K562 (cell line): ENCODE measurements around the gene MRPL40. TPM values are rescaled to one million over a fixed set of nuclear protein-coding genes. Genes with fewer than 3 reads are reported as not detected.

Experiments used
- CTCF ChIP-seq, 3 experiments: IDR thresholded peaks in 2 of 3; conservative IDR thresholded peaks in 1 of 3; 2 replicates each; pipeline ENCODE4 v1.5.1; 2011 to 2012; ENCODE audit warnings: low read length in 3 of 3, mild to moderate bottlenecking in 3 of 3, control low read depth in 2 of 3, improper control_type of control experiment in 1 of 3, inconsistent platforms in 1 of 3, low read depth in 1 of 3, mixed read lengths in 1 of 3, moderate library complexity in 1 of 3; ENCODE audit not compliant: insufficient read depth in 2 of 3
- ELK1 ChIP-seq: sonication (generic); formaldehyde crosslinking; IDR thresholded peaks from 2 replicates; pipeline ENCODE4 v1.8.1; 2022; ENCODE audit warnings: missing genetic modification reagents
- MLX ChIP-seq, 2 experiments: fragments of 450-650 bp in 1 of 2; sonication (generic) in 1 of 2; formaldehyde crosslinking; conservative IDR thresholded peaks; 2 replicates each; pipeline versions ENCODE4 v1.4.0 to v1.8.1; 2020 to 2022; ENCODE audit warnings: mild to moderate bottlenecking in 1 of 2, missing genetic modification reagents in 1 of 2
- MYNN ChIP-seq, 2 experiments: sonication (generic); formaldehyde crosslinking in 1 of 2; IDR thresholded peaks; 2 replicates each; pipeline versions ENCODE4 v1.5.0 to v1.6.1; 2016 to 2020; ENCODE audit warnings: antibody characterized with exemption in 1 of 2, missing genetic modification reagents in 1 of 2
- NR2C1 ChIP-seq, 2 experiments: fragments of 450-650 bp; IDR thresholded peaks; 2 replicates each; pipeline ENCODE4 v1.6.1; 2017; ENCODE audit warnings: mild to moderate bottlenecking in 2 of 2, antibody characterized with exemption in 1 of 2, inconsistent platforms in 1 of 2, missing compliant biosample characterization in 1 of 2, missing genetic modification characterization in 1 of 2
- POLR2B ChIP-seq: fragments of 450-650 bp; IDR thresholded peaks from 2 replicates; pipeline ENCODE4 v1.6.1; 2018; ENCODE audit warnings: low read depth; ENCODE audit not compliant: partially characterized antibody
- RCOR1 ChIP-seq, 2 experiments: IDR thresholded peaks; 2 replicates each; pipeline ENCODE4 v1.6.1; 2012; ENCODE audit warnings: low read depth in 2 of 2, low read length in 2 of 2, borderline replicate concordance in 1 of 2, improper control_type of control experiment in 1 of 2
- TSHZ1 ChIP-seq: fragments of 250-450 bp; sonication (Bioruptor Pico); IDR thresholded peaks from 2 replicates; pipeline ENCODE4 v1.4.0; 2020; ENCODE audit warnings: mild to moderate bottlenecking, moderate library complexity
- WHSC1 ChIP-seq: IDR thresholded peaks from one replicate; pipeline ENCODE4 v1.6.1; 2012; ENCODE audit warnings: low read length, control low read depth, inconsistent platforms
- ZBTB49 ChIP-seq: sonication (generic); formaldehyde crosslinking; IDR thresholded peaks from 2 replicates; pipeline ENCODE4 v1.8.0; 2022; ENCODE audit warnings: missing genetic modification reagents, mild to moderate bottlenecking, borderline replicate concordance
- ZC3H4 ChIP-seq: sonication (generic); formaldehyde crosslinking; IDR thresholded peaks from 2 replicates; pipeline ENCODE4 v1.9.0; 2021; ENCODE audit warnings: missing genetic modification reagents, borderline replicate concordance
- polyA plus RNA-seq, 8 experiments: library from polyadenylated mRNA; depleted of rRNA in 4 of 8; stranded (reverse) in 5 of 8; unstranded in 3 of 8; fragments of >200 nt; fragmentation: Nextera tagmentation in 2 of 8; fragmentation: Illumina TruSeq in 1 of 8; extraction: Ambion mirVana in 2 of 8; extraction: Trizol in 1 of 8; gene quantifications; 2 replicates each; pipeline versions ENCODE4 v1.2.1 to v1.2.3, GENCODE V29; 2011 to 2014; ENCODE audit warnings: inconsistent platforms in 1 of 8, missing spikeins in 1 of 8
- total RNA-seq, 7 experiments: library from RNA; depleted of rRNA in 6 of 7; stranded (reverse); fragments of >200 nt in 6 of 7; fragmentation: Illumina TruSeq in 2 of 7; extraction: Trizol in 2 of 7; gene quantifications; 2 replicates each; pipeline versions ENCODE4 v1.2.1 to v1.2.3, GENCODE V29; 2011 to 2021; ENCODE audit warnings: low replicate concordance in 1 of 7

MRPL40 gene
- total and polyA plus RNA-seq, 9 of the 15 experiments (the other 6 are each of a cell fraction or from before 2014, with no cell fraction given): 132 to 652 (median 208) TPM

GRCh38 chr22:19457828-19458428 is 25.6 kb downstream of the MRPL40 start (continued):
- TF ChIP-seq ELK1 (0 out of 2 replicates have a peak, but pooled peaks have one; percentile 45), CTCF (IDR thresholded peaks at IDR 0.05 in 2 of 3, conservative IDR thresholded peaks at IDR 0.05 in 1 of 3; ENCODE audit: insufficient read depth in 2 of 3, low read depth in 1 of 3, low read length in 3 of 3) (no peak), ZC3H4 (CRISPR knock-in tag) (peak; percentile 86), RCOR1 (IDR thresholded peaks at IDR 0.05; ENCODE audit: borderline replicate concordance in 1 of 2, low read depth in 2 of 2, low read length in 2 of 2) (no peak), MYNN (IDR thresholded peaks at IDR 0.05) (no peak), MYNN (CRISPR knock-in tag; IDR thresholded peaks at IDR 0.05) (no peak), MLX (CRISPR knock-in tag; conservative IDR thresholded peaks at IDR 0.05) (0 out of 4 replicates have a peak, but pooled peaks of 1 of the 2 experiments have one; percentile 38), NR2C1 (IDR thresholded peaks at IDR 0.05) (no peak), NR2C1 (tag; IDR thresholded peaks at IDR 0.05) (no peak), ZBTB49 (CRISPR knock-in tag) (no peak), WHSC1 (peak; percentile 94), TSHZ1 (CRISPR knock-in tag) (no peak), POLR2B (peak; percentile 24)
